ENCODE measurements around the gene VEGFB.

DNA sequence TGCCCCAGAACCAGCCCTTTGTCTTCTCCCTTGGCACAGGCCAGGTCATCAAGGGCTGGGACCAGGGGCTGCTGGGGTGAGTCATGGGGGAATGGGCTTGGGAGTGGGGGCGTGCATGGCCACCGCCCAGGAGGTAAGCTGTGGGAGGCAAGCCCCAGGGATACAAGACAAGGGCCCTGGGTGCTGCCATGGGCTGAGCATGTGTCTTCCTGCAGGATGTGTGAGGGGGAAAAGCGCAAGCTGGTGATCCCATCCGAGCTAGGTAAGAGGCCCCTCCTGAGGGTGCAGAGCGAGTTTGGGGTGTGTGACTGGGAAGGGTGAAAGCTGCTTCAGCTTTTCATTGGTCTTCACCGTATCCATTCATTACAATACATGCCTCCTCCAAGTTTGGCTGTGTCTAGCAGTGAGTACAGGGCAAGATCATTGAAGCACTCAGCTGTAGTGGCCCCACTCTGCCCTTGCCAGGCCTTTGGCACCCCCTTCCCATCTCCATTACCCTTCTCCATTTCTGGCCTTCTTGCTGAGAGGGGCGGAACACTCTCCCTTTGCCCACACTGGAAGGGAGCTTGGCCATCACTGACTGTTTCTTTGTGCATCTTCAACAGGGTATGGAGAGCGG lies 9.0 kb downstream of the VEGFB start:
- TF ChIP-seq CTCF (IDR thresholded peaks at IDR 0.05) (no peak), SIN3A (IDR thresholded peaks at IDR 0.05; ENCODE audit: borderline replicate concordance, insufficient read depth, low read depth, low read length) (peak; percentile 89; the same call in 1 of the 2 replicates)

All from Panc1 (cell line).